Astrocyte of the cerebellum (primary cell): ENCODE measurements around the gene PGA5.
"Not testable (repeated sequence)": the region's sequence is repeated elsewhere in the genome, so short reads cannot be mapped to it uniquely, and the experiment has no call there.

Experiments
- DNase-seq: peaks from one replicate; pipeline ENCODE4 v3.0.0-alpha.2; 2011; ENCODE audit warnings: low read depth
- H3K4me3 ChIP-seq: 2 replicates; pipeline ENCODE4 v1.5.1; 2011; ENCODE audit warnings: mild to moderate bottlenecking, low read depth, low read length, moderate library complexity
- CTCF ChIP-seq: IDR thresholded peaks from 2 replicates; pipeline ENCODE4 v1.5.1; 2012; ENCODE audit warnings: low read length, low read depth, moderate library complexity, mild to moderate bottlenecking; ENCODE audit errors: missing control alignments
- in situ Hi-C: cut with HindIII; loops from 2 replicates; pipeline ENCODE4 v1.10.0; 2017; ENCODE audit warnings: low sequenced_read_pairs

Gene PGA5

DNA sequence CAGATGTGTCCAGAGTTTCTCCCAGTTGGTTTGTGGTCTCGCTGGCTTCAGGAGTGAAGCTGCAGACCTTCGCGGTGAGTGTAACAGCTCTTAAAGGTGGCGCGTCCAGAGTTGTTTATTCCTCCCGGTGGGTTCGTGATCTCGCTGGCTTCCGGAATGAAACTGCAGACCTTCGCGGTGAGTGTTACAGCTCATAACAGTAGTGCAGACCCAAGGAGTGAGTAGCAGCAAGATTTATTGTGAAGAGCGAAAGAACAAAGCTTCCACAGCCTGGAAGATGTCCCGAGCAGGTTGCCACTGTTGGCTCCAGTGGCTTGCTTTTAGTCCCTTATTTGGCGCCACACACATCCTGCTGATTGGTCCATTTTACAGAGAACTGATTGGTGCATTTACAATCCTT is 39.5 kb upstream of the PGA5 start:
- in situ Hi-C loops: no loop called here
- no peak for TF ChIP-seq CTCF
- H3K4me3 ChIP-seq: no peak overlapping the region
- DNase-seq: no peak

- H3K4me3 ChIP-seq, in situ Hi-C loops, DNase-seq: not testable (repeated sequence)
These were observed 37.8 kb upstream of the PGA5 start, which contains the start of gene PGA3 for GRCh38 chr11:61202950-61203746. Gene PGA3 (plus strand): TSS chr11:61203515. CDS start chr11:61203565, 50 bp downstream.

DNA sequence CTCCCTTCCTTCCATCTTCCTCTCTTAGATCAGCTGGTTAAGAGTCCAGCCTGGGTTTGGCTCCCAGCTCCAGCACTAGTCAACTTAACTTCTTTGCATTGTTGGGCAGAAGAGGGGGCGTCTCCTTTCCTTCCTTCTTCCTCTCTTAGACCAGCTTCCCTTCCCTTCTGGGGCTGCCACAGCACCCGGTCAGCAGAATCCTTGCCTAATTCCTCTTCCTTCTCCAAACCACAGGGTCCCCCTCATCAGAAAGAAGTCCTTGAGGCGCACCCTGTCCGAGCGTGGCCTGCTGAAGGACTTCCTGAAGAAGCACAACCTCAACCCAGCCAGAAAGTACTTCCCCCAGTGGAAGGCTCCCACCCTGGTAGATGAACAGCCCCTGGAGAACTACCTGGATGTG is 37.1 kb upstream of the PGA5 start:
- DNase-seq, in situ Hi-C loops, H3K4me3 ChIP-seq: not testable (repeated sequence)

DNA sequence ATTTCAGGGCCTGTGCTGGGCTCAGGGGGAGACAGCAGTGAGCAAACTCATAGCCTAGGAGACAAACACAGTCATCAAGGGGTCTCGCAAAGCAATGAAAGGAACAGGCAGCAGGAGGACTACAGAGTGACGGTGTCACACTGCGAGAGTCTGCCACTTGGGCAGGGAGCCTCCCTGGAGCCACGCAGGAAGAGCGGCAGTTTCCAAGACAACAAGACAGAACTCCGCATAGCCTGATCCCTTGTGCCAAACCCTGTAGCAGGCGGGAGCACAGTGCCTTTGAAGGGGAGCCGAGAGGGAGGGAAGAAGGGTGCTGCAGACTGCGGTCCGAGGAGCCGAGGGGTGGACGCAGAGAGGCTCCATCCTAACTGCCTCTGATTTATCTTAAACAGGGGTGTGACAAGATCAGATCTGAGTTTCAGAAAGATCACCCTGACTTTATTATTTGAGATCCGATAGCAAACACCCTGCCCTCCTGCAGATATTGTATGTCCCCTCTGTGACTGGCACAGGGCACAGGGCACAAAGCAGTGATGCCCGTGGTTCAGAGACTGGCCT is 36.4 kb upstream of the PGA5 start:
- in situ Hi-C loops, H3K4me3 ChIP-seq: not testable (repeated sequence)

DNA sequence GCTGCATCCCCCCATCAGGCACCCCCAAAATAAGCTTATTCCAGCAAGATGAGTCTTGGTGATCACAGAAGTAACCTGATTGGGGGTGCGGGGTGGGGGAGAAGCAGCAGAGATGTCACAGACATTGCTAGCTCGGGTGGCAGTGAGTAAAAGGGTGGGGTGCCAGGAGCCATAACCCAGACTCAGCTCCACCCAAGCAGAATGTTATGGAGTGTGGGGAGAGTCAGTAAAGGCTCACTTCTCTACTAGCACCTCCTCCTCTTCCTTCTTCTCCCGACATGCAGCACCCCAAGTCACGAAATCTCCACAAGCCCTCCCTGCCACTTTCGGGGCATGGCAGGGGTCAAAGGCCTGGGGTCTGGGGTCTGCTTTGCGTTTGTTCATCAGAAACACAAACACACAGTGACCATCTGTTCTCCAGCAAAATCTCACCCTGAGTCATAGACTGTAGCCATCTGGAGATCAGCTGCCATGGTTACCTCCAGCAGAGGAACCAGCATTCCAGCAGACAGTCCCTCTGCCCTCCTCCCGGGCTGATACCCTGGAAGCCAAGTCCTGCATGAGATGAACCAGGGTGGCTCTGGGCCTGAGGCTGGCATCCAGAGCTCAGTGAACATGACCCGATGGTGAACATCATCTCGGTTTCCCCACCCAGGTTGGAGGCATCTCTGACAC is 33.2 kb upstream of the PGA5 start:
- in situ Hi-C loops, DNase-seq: not testable (repeated sequence)

More for the DNA sequence above, 36.4 kb upstream of the PGA5 start:
- not testable (repeated sequence) for DNase-seq

GRCh38 chr11:61210629-61211028 is 30.3 kb upstream of the PGA5 start:
- H3K4me3 ChIP-seq, in situ Hi-C loops, DNase-seq: not testable (repeated sequence)

More for the DNA sequence above, 33.2 kb upstream of the PGA5 start:
- H3K4me3 ChIP-seq: not testable (repeated sequence)

DNA sequence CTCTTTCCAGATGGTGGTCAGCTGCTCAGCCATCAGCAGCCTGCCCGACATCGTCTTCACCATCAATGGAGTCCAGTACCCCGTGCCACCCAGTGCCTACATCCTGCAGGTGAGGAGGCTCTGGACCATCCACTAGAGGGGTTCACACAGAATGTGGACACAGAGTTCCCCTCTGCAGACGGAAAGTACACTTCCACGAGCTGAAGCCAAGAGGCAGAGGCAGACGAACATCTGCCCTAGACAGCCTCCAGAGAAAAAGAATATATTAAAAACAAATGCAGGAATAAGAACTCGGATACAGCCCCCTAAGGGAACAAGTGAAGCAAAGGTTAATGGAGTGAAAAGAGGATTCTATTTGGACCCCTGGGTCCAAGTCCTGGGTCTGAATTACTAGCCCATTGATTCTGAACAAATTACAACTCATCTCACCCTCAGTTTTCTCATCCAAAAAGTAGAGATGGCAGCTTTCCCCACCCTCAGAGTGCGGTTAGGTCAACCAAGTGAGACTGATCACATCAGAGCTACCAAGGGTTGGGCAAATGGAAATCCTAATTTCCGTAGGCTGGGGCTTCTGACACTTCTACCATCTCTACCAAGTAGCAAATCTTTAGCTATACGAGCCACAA is 29.5 kb upstream of the PGA5 start:
- in situ Hi-C loops, DNase-seq, H3K4me3 ChIP-seq: not testable (repeated sequence)

GRCh38 chr11:61212202-61212601 is 28.8 kb upstream of the PGA5 start:
- DNase-seq, in situ Hi-C loops, H3K4me3 ChIP-seq: not testable (repeated sequence)

DNA sequence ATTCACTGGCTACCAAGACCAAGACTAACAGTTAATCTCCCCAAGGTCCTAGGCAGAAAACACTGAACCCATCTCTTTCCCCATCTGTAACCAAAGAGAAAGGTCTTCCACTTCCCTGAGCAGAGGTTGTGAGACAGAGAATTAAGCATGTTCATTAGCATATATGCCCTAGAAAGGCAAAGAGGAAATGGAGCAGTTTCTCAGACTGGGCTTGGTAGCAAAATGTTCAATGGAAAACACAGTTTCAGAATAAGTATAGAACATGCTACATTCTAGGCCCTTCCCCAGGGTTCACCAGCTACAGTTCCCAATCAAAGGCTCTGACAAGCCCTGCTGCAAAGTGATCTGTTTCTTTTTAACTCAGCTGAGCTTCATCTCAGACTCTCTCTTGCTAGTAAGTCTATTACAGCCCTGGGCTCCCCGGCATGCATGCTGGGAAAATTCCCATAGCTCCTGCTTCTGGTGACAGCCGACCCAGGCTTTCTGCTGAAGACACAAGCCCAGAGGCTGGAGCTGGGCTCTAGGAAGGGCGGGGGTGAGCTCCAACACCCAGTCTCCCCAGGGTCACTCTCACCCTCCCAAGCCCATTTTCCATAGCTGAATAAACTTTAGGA is 27.2 kb upstream of the PGA5 start:
- in situ Hi-C loops, H3K4me3 ChIP-seq, DNase-seq: not testable (repeated sequence)

DNA sequence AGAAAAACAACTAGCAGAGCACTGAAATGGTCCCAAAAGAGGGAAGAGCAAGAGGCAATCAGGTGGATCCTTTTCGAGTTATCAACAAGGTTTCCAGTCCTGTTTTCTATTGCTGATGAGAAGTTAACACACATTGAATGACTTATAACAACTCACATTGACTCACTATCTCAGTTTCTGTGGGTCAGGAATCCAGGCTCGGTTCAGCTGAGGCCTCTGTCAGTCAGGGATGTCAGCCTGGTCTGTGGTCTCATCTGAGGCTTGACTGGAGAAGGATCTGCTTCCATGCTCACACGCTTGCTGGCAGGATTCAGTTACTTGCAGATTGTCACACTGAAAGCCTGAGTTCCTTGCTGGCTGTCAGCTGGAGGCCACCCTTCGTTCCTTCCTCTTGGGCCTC is 22.7 kb upstream of the PGA5 start:
- DNase-seq, H3K4me3 ChIP-seq, in situ Hi-C loops: not testable (repeated sequence)

- in situ Hi-C loops, H3K4me3 ChIP-seq, DNase-seq: not testable (repeated sequence)
These were observed 22.0 kb upstream of the PGA5 start for GRCh38 chr11:61219016-61219415.

- in situ Hi-C loops, H3K4me3 ChIP-seq, DNase-seq: not testable (repeated sequence)
These were observed 18.9 kb upstream of the PGA5 start, which contains the start of gene PGA4 for GRCh38 chr11:61222047-61222446. Gene PGA4 (plus strand): TSS chr11:61222347. CDS start chr11:61222401, 54 bp downstream.

DNA sequence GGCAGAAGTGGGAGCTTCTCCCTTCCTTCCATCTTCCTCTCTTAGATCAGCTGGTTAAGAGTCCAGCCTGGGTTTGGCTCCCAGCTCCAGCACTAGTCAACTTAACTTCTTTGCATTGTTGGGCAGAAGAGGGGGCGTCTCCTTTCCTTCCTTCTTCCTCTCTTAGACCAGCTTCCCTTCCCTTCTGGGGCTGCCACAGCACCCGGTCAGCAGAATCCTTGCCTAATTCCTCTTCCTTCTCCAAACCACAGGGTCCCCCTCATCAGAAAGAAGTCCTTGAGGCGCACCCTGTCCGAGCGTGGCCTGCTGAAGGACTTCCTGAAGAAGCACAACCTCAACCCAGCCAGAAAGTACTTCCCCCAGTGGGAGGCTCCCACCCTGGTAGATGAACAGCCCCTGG is 18.3 kb upstream of the PGA5 start:
- not testable (repeated sequence) for DNase-seq

DNA sequence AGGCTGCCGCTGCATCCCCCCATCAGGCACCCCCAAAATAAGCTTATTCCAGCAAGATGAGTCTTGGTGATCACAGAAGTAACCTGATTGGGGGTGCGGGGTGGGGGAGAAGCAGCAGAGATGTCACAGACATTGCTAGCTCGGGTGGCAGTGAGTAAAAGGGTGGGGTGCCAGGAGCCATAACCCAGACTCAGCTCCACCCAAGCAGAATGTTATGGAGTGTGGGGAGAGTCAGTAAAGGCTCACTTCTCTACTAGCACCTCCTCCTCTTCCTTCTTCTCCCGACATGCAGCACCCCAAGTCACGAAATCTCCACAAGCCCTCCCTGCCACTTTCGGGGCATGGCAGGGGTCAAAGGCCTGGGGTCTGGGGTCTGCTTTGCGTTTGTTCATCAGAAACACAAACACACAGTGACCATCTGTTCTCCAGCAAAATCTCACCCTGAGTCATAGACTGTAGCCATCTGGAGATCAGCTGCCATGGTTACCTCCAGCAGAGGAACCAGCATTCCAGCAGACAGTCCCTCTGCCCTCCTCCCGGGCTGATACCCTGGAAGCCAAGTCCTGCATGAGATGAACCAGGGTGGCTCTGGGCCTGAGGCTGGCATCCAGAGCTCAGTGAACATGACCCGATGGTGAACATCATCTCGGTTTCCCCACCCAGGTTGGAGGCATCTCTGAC is 14.4 kb upstream of the PGA5 start:
- DNase-seq, in situ Hi-C loops, H3K4me3 ChIP-seq: not testable (repeated sequence)

More for the DNA sequence above, 18.3 kb upstream of the PGA5 start:
- H3K4me3 ChIP-seq, in situ Hi-C loops: not testable (repeated sequence)

DNA sequence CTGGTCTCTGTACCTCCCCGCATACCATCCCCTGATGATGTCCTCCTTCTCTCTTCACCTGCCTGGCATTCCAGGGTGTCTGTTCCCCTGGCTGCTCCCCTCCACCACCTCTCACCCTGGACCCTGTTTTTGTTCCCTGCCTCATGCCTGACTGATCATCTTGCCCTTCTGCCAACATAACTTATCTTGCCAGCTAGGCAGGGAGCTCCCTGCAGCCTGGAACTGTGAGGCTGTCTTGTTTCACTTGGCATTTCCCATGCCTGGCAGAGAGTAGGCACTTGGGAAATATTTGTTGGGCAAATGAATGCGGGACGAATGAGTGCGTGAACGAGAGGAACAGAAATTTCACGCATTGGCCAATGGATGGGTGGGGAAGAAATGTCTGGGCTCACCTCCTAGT is 11.5 kb upstream of the PGA5 start:
- H3K4me3 ChIP-seq, in situ Hi-C loops, DNase-seq: not testable (repeated sequence)
